Panc1 (cell line): ENCODE results near the gene CCN6.

Experiments
- POLR2AphosphoS5 ChIP-seq: IDR thresholded peaks from 2 replicates; pipeline ENCODE4 v1.6.1; 2012; ENCODE audit warnings: mild to moderate bottlenecking, low read depth, low read length, moderate library complexity
- TCF7L2 ChIP-seq: IDR thresholded peaks from 2 replicates; pipeline ENCODE4 v1.6.1; 2011; ENCODE audit warnings: mild to moderate bottlenecking, low read depth, low read length, inconsistent platforms
- TF ChIP-seq, protein P1 (sequence below): fragments of 450-650 bp; IDR thresholded peaks from 2 replicates; pipeline ENCODE4 v1.5.1; 2017; ENCODE audit warnings: mild to moderate bottlenecking
- TF ChIP-seq, protein P2 (sequence below), 2 experiments: IDR thresholded peaks; 2 replicates each; pipeline ENCODE4 v1.6.1; 2011 to 2012; ENCODE audit warnings: low read depth in 2 of 2, control low read depth in 1 of 2, low read length in 1 of 2, mild to moderate bottlenecking in 1 of 2, moderate library complexity in 1 of 2; ENCODE audit not compliant: insufficient read depth in 1 of 2

DNA sequence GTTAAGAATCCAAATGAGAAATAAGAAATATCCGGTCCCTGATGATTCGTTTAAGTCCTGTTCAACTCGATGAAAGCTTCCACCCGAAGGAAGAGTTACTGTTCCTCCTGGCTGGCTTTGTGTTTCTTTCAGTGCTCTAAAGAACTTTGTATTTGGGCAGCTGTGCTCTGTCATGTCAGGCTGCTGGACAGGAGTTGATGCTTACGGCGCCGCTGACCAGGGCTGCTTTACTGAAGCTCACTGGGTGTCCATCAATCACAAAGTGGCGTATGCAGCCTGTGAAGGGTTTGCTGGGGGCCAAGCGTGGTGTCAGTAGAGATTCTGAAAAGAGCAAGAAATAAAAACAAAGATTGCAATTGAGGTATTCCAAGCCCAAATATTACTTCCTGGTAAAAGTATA lies 55.4 kb downstream of the CCN6 start:
- TF ChIP-seq, protein P1, sequence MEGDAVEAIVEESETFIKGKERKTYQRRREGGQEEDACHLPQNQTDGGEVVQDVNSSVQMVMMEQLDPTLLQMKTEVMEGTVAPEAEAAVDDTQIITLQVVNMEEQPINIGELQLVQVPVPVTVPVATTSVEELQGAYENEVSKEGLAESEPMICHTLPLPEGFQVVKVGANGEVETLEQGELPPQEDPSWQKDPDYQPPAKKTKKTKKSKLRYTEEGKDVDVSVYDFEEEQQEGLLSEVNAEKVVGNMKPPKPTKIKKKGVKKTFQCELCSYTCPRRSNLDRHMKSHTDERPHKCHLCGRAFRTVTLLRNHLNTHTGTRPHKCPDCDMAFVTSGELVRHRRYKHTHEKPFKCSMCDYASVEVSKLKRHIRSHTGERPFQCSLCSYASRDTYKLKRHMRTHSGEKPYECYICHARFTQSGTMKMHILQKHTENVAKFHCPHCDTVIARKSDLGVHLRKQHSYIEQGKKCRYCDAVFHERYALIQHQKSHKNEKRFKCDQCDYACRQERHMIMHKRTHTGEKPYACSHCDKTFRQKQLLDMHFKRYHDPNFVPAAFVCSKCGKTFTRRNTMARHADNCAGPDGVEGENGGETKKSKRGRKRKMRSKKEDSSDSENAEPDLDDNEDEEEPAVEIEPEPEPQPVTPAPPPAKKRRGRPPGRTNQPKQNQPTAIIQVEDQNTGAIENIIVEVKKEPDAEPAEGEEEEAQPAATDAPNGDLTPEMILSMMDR, result no peak
- TF ChIP-seq, protein P2, sequence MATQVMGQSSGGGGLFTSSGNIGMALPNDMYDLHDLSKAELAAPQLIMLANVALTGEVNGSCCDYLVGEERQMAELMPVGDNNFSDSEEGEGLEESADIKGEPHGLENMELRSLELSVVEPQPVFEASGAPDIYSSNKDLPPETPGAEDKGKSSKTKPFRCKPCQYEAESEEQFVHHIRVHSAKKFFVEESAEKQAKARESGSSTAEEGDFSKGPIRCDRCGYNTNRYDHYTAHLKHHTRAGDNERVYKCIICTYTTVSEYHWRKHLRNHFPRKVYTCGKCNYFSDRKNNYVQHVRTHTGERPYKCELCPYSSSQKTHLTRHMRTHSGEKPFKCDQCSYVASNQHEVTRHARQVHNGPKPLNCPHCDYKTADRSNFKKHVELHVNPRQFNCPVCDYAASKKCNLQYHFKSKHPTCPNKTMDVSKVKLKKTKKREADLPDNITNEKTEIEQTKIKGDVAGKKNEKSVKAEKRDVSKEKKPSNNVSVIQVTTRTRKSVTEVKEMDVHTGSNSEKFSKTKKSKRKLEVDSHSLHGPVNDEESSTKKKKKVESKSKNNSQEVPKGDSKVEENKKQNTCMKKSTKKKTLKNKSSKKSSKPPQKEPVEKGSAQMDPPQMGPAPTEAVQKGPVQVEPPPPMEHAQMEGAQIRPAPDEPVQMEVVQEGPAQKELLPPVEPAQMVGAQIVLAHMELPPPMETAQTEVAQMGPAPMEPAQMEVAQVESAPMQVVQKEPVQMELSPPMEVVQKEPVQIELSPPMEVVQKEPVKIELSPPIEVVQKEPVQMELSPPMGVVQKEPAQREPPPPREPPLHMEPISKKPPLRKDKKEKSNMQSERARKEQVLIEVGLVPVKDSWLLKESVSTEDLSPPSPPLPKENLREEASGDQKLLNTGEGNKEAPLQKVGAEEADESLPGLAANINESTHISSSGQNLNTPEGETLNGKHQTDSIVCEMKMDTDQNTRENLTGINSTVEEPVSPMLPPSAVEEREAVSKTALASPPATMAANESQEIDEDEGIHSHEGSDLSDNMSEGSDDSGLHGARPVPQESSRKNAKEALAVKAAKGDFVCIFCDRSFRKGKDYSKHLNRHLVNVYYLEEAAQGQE (IDR thresholded peaks at IDR 0.05; ENCODE audit: insufficient read depth in 1 of 2, low read depth in 2 of 2, low read length in 1 of 2), result no peak
- TF ChIP-seq POLR2AphosphoS5 (no peak), TCF7L2 (no peak)
